Islet of Langerhans (tissue), 1 donor: Measurements from ENCODE around the gene BCDIN3D.
"Not testable (repeated sequence)": the region's sequence is repeated elsewhere in the genome, so short reads cannot be mapped to it uniquely, and the experiment has no call there.

Experiments used
- FAIRE-seq: peaks from one replicate; lab custom pipeline; 2011; peaks lifted over from hg19 to GRCh38; lab: Jason Lieb, UNC

Gene BCDIN3D

DNA sequence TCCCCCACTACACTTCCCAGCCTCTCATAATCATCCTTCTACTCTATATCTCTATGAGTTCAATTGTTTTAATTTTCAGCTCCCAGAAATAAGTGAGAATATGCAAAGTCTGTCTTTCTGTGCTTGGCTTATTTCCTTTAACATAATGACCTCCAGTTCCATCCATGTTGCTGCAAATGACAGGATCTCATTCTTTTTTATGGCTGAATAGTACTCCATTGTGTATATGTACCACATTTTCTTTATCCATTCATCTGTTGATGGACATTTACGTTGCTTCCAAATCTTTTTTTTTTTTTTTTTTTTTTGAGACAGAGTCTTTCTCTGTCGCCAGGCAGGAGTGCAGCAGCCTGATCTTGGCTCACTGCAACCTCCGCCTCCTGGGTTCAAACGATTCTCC, 13.0 kb upstream of the BCDIN3D start:
- not testable (repeated sequence) for FAIRE-seq

DNA sequence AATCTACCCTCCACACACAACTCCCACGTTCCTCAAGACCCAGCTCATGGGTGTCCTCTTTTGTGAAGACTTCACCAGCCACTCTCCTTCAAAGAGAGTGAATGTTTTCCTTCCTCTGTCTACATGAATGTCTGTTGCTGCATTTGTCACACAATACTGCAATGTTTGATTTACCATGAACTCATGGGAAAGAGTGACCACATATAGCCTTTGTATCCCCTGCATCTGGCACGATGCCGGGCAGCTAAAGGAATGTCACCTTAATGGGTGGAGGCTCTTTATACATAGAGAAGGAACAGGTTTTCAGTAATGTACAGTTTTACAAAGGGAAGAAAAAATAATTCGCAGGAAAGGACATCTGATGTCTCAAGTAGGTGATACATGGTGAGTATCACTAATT, 12.1 kb upstream of the BCDIN3D start:
- no peak for FAIRE-seq

DNA sequence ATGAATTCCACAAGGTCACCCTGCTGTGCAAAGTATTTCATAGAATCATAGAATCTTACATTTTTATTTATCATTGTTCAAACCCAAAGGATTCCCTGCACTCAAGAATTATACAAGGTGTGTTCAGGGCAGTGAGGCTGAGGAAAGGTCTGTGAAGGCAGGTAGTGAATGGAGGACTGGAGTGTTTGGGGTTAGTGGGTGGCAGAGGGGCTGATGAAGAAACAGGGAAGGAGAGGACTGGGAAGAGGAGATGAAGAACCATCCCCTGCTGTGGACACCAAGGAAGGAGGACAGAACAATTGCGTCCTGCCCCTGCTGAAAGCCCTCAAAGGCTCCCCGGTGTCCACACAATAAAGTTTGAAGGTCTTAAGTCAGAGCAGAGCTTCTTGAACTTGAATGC, 10.8 kb upstream of the BCDIN3D start:
- no peak for FAIRE-seq

DNA sequence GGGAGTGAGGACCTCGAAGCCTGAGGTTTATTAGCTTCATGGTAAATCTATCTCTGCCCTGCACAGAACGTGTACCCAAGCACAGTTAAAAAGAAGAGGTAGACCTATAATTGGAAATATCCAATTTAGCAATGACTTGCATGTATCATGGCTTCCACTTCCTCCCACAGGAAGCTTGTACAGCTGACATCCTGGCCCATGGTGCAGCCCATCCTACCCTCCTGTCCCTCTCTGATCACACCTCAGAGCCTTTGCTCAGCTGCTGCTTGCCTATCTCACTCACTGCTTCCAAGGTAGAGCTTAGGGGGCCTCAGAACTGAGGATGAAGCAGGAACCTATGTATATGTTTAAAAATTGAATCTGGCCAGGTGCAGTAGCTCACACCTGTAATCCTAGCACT, 4.3 kb upstream of the BCDIN3D start:
- FAIRE-seq, result no peak

DNA sequence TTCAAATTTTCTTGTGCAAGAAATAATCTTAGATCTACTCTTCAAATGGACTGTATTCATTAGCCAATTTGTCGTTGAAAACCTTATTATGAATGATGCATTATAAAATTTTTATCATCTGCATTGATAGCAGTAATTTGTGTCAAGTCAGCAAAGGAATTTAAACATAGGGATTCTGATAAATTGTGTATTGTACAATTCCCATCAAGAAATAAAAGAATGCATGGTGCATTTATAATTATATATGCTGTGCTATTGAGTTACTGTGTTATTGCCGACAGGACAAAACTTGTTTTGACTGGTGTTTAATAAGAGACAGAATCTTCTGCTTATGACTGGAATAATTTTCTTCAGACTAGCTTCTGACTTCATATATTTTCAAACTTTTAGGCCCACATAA, 3.1 kb upstream of the BCDIN3D start:
- FAIRE-seq, result no peak

DNA sequence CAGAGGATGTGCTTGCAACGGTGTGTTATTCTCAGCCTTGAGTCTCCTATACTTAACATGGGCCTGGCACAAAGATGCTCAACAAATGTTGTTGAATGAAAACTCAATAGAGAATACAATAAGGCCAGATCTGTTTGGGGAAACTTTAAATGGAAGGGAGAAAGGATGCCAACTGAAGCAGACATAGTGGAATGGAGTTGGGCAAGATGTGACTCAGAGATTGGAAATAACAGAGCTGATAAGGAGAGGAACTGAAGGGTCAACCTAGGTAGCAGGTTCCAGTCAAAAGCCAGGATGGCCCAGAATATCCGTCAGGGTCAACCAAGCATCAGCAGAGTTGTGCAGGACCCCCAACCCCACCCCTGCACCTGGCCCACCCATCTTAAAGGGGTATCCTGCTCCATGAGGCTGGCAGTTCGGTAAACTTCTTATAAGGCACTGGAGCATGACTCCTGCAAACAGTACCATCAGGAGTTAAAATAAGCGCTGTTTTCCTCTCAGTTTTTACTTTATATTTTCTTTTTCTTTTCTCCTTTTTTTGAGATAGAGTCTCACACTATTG, 1.1 kb upstream of the BCDIN3D start:
- no peak for FAIRE-seq

DNA sequence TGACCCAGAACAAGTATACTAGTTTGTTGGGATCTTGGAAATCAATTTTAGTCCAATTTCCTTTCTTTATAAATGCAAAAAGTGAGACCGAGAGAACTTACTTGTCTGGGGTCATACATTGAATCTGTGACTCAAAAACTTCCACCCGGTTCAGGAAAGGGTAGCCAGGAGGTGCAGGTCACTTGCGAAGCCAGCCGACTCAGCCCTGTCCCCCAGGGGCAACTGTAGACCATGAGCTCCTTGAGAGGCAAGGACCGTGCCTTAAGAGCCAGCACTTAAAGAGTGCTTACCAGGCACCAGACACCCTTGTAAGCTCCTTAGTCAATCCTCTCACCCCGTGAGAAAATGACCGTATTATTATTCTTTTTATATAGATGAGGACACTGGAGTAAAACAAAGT, 505 bp upstream of the BCDIN3D start:
- FAIRE-seq, result no peak

DNA sequence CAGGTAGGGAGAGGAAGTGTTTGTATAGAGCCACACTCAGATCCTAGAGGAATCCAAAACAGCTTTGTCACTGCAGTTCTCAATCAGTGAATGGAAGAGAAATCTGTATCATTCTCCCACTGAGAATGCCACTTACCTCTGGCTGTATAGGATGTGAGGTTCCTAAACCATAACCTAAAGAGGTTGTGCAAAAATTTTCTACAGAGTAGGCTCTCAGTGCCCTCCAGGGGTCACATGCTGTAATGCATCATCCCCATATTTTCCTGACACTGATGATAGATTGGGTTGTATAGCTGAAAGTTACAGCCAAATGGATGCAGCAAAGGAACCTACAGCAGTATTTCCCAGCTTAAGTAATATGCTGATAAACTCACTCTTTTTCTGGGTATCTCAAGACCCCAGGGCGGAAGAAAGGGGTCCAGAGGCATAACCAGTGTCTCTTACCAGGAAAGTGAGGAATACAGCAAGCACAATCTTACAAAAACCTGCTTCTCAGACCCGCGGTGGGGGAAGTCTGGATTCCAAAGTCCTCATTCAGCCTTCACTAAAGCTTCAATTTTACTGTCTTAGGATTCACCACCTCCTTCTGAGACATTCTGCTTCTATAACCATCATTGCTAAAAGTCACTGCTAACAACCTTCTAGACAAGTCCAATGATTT, 3.8 kb downstream of the BCDIN3D start:
- FAIRE-seq, result no peak

GRCh38 chr12:49832836-49833421, 10.0 kb downstream of the BCDIN3D start:
- no peak for FAIRE-seq

- FAIRE-seq, result no peak
Observed at GRCh38 chr12:49831717-49832116, 11.2 kb downstream of the BCDIN3D start.

GRCh38 chr12:49828133-49829091, 14.5 kb downstream of the BCDIN3D start, which contains the start of gene NCKAP5L:
TSS of gene NCKAP5L (minus strand) at chr12:49828413. CDS start at chr12:49804044, 24,369 bp downstream.
- no peak for FAIRE-seq

GRCh38 chr12:49827401-49828099, 15.4 kb downstream of the BCDIN3D start:
- no peak for FAIRE-seq

GRCh38 chr12:49827051-49827400, 15.9 kb downstream of the BCDIN3D start:
- no peak for FAIRE-seq

DNA sequence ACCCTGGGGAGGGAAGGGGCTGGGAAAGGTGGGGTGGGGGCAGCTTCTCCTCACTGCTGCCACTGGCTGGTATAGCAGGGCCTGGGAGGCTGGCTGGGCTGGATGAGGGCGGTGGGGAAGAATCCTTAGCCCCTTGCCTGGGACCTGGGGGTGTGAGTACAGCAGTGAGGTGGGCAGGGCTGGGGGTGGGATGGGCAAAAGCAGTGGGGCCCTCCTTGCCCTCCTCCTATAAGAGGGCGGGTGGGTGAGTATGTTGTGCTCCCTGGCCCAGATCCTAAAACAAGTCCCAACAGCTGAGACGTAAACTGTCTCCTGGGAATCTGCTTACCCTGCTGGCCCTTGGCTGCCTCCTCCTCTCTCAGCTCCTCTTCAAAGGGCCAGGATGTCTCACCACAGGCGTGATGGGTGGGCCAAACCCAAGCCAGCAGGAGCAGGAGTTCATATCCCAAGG, 16.9 kb downstream of the BCDIN3D start:
- no peak for FAIRE-seq

DNA sequence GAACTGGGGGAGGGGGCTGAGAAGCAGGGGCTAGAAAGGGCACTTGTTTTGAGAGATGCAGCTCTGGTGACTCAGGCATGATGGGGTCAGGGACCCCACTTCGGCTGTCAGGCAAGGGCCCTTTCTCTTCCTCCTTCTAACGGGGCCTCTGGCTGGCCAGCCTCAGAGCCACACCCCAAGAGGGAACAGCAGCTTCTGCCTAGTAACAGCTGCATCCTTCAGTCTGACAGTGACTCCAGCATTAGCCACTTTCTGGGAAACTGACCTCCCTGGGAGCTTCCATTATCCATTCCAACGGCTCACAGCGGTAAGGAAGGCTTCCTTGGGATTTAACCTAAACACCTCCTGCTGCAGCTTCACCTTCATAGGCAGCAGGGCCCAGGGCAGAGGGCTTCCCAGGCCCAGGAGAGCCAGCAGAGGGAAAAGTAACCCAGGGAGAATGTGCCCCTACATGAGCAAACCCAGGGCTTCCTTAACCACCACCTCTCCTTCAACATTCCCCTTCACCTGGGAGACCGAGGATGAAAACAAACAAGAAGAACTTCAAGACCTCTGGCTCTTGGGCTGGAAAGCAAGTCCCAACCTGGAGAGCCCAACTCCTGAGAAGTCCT, 17.4 kb downstream of the BCDIN3D start:
- FAIRE-seq, result no peak

GRCh38 chr12:49824895-49825294, 18.0 kb downstream of the BCDIN3D start:
- no peak for FAIRE-seq

GRCh38 chr12:49824416-49824815, 18.5 kb downstream of the BCDIN3D start:
- FAIRE-seq, result no peak

DNA sequence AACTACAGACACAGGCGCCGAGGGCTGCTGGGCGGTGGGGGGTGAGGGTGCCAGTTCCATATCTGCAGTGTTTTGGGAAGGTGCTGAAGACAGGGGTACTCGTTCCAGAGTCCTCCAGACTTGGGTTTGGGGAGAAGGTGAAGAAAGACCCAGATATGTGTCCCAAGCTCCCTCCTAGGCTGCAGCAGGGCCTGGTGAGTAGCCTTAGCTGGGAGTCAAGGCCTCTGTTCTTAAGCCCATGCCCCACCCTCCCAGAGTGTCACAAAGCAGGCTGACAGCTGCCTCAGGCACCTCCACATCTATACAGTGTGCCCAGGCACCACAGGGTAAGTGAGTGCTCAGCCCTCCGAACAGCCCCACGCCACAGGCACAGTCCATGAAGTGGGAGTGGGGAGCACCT, 19.0 kb downstream of the BCDIN3D start:
- no peak for FAIRE-seq

GRCh38 chr12:49823350-49823749, 19.6 kb downstream of the BCDIN3D start:
- no peak for FAIRE-seq

DNA sequence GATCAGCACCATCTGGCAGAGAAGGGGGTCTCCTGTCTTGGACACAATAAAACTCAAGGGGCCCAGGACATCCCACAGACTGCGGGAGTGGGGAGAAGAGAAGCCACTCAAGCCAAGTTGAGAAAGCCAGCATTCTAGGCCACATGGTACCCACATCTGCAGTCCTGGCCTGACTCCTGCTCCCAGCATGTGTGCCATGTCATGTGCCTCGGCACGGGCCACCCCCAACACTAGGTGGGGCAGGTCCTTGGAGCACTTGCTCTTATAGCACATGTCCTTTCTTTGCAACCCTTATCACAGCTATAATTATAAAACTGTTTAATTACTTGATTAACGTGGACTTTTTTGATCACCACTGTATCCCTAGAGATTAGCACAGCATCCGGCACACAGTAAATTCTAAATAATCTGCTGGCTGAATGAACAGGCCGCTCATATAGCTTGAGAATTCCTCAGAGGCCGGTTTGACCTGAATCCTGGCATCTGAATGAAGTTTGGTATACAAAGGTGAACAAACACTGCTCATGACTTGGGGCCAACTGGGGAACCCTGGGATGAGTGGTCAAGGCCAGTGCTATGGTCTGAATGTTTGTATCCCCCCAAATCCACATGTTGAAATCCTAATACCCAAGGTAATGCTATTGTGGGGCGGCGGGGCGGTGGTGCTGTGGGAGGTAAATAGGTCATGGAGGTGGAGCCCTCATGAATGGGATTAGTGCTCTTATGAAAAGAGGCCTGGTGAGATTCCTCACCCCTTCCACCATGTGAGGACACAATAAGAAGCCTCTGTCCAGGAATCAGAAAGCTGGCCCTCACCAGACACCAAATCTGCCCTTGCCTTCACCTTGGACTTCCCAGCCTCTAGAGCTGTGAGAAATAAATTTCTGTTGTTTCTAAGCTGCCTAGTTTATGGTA, 21.3 kb downstream of the BCDIN3D start:
- FAIRE-seq, result no peak

DNA sequence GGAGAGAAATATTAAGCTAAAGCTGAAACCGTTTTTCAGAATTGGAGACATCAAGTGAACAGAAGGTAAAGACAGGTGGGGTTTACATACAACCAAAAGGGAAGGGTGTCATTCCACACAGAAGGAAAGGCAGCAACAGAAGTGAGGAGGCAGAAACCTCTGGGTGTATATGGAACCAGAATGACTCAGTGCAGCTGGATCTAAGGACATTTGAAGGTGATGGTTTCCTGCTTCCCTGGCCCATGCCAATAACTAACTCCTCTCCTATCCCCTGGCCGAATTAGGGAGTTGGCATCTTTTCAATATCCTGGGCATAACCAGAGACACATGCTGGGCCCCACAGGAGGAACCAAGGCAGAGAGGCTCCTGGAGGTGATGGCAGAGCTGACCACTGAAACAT, 23.1 kb downstream of the BCDIN3D start:
- no peak for FAIRE-seq
